ENCODE measurements around the gene OR51B4.
"Not testable (repeated sequence)": the region's sequence is repeated elsewhere in the genome, so short reads cannot be mapped to it uniquely, and the experiment has no call there.

OR51B4 gene

GRCh38 chr11:5301846-5302245 is at the start of gene OR51B4:
TSS of gene OR51B4 (minus strand) at chr11:5301946. CDS start at chr11:5301946, 0 bp downstream.
- DNase-seq (ENCODE audit: low read depth), result no peak

GRCh38 chr11:5351208-5351607 is 49.5 kb upstream of the OR51B4 start, which contains the start of gene OR51B6:
TSS of gene OR51B6 (plus strand) at chr11:5351508. CDS start at chr11:5351508, 0 bp downstream.
- DNase-seq (ENCODE audit: low read depth), result no peak

- no peak for DNase-seq (ENCODE audit: low read depth)
Measured at GRCh38 chr11:5349550-5349949, 47.8 kb upstream of the OR51B4 start.

- DNase-seq (ENCODE audit: low read depth), result no peak
Measured at GRCh38 chr11:5348551-5349194, 46.9 kb upstream of the OR51B4 start.

GRCh38 chr11:5345831-5346230 is 44.1 kb upstream of the OR51B4 start:
- DNase-seq (ENCODE audit: low read depth), result no peak

- no peak for DNase-seq (ENCODE audit: low read depth)
Measured at GRCh38 chr11:5343474-5344335, 42.0 kb upstream of the OR51B4 start, which contains the start of gene OR51B5. TSS of gene OR51B5 (minus strand) at chr11:5343524. CDS start at chr11:5343524, 0 bp downstream.

GRCh38 chr11:5339771-5340322 is 38.1 kb upstream of the OR51B4 start:
- no peak for DNase-seq (ENCODE audit: low read depth)

GRCh38 chr11:5337253-5337652 is 35.5 kb upstream of the OR51B4 start:
- not testable (repeated sequence) for DNase-seq (ENCODE audit: low read depth)

- DNase-seq (ENCODE audit: low read depth), result no peak
Measured at GRCh38 chr11:5336331-5336730, 34.6 kb upstream of the OR51B4 start.

- no peak for DNase-seq (ENCODE audit: low read depth)
Measured at GRCh38 chr11:5335170-5335569, 33.4 kb upstream of the OR51B4 start.

- DNase-seq (ENCODE audit: low read depth), result no peak
Measured at GRCh38 chr11:5324197-5324596, 22.5 kb upstream of the OR51B4 start, which contains the start of gene OR51B2. TSS of gene OR51B2 (minus strand) at chr11:5324297. CDS start at chr11:5324297, 0 bp downstream.

- DNase-seq (ENCODE audit: low read depth), result no peak
Measured at GRCh38 chr11:5317292-5317691, 15.5 kb upstream of the OR51B4 start.

- DNase-seq (ENCODE audit: low read depth), result not testable (repeated sequence)
Measured at GRCh38 chr11:5313326-5314023, 11.7 kb upstream of the OR51B4 start.

- no peak for DNase-seq (ENCODE audit: low read depth)
Measured at GRCh38 chr11:5310423-5310822, 8.7 kb upstream of the OR51B4 start.

- DNase-seq (ENCODE audit: low read depth), result no peak
Measured at GRCh38 chr11:5307256-5308019, 5.7 kb upstream of the OR51B4 start.

GRCh38 chr11:5304046-5304445 is 2.3 kb upstream of the OR51B4 start:
- DNase-seq (ENCODE audit: low read depth), result no peak

- DNase-seq (ENCODE audit: low read depth), result no peak
Measured at GRCh38 chr11:5303626-5304025, 1.9 kb upstream of the OR51B4 start.

GRCh38 chr11:5300251-5300650 is 1.5 kb downstream of the OR51B4 start:
- DNase-seq (ENCODE audit: low read depth), result no peak

- DNase-seq (ENCODE audit: low read depth), result no peak
Measured at GRCh38 chr11:5298451-5298850, 3.3 kb downstream of the OR51B4 start.

- DNase-seq (ENCODE audit: low read depth), result no peak
Measured at GRCh38 chr11:5297721-5298323, 3.9 kb downstream of the OR51B4 start.
